ENCODE measurements around the gene SKP1. TPM values are rescaled to one million over a fixed set of nuclear protein-coding genes. Genes with fewer than 3 reads are reported as not detected.
A peak's percentile ranks its signal among the peaks of the same experiment; 100 is the strongest.

The SKP1 gene
- total RNA-seq, 1 experiment from 2014 or later = 411 TPM

DNA sequence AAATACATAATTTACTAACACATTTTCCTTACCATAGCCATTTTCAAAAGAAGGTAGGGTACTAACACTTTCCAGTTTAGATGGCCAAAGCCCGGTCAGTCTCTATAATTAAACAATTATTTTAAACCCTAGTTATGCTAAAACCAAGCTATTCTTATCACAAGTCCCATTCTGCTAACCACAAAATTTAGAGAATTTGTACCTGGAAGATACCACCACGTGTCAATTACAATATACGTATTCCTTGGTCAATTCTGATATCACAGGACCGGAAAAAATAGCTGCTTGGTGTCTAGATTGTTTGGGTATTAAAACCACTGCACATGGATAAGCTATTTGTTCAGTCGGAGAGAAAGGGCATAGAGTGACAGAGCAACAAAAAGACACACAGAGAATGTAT lies 18.9 kb upstream of the SKP1 start:
- Mint-ChIP-seq H3K27ac (ENCODE audit: unreplicated experiment) (no peak overlapping the region), H3K27me3 (ENCODE audit: unreplicated experiment) (no peaks in the 10 kb centered on the region), H3K4me3 (ENCODE audit: low read depth, unreplicated experiment) (no peak overlapping the region), H3K36me3 (ENCODE audit: insufficient read depth, unreplicated experiment) (peaks cover 41% of the 10 kb centered on the region), H3K9me3 (ENCODE audit: low read depth, unreplicated experiment) (no peaks in the 10 kb centered on the region), H3K4me1 (ENCODE audit: low read depth, unreplicated experiment) (no peaks in the 10 kb centered on the region)
- intact Hi-C loops (cut with micrococcal nuclease; ENCODE audit: unreplicated experiment) = loop anchor here (1.0 kb wide), 1 partner anchor 22 kb away; no protein-coding TSS in a partner anchor
- TF ChIP-seq, protein P1, sequence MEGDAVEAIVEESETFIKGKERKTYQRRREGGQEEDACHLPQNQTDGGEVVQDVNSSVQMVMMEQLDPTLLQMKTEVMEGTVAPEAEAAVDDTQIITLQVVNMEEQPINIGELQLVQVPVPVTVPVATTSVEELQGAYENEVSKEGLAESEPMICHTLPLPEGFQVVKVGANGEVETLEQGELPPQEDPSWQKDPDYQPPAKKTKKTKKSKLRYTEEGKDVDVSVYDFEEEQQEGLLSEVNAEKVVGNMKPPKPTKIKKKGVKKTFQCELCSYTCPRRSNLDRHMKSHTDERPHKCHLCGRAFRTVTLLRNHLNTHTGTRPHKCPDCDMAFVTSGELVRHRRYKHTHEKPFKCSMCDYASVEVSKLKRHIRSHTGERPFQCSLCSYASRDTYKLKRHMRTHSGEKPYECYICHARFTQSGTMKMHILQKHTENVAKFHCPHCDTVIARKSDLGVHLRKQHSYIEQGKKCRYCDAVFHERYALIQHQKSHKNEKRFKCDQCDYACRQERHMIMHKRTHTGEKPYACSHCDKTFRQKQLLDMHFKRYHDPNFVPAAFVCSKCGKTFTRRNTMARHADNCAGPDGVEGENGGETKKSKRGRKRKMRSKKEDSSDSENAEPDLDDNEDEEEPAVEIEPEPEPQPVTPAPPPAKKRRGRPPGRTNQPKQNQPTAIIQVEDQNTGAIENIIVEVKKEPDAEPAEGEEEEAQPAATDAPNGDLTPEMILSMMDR (IDR thresholded peaks at IDR 0.05; ENCODE audit: unreplicated experiment) = no peak
- BruUV-seq (replicated peaks) = no TSS peak
- no peak for DNase-seq
- CTCF ChIA-PET = no interaction called here

DNA sequence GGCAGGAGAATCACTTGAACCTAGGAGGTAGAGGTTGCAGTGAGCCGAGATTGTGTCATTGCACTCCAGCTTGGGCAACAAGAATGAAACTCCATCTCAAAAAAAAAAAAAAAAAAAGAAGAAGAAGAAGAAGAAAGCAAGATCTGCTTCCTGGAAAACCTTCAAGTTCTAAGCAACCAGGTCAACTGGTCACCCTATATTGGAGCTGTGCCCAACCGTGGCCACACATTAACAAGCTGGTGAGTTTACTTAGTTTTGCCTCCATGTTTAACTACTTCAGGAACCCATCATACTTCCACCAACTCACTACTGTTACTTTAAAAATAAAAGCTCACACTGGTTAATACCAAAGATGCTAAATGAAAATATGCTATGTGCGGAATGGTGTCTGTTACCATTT lies 12.3 kb upstream of the SKP1 start:
- CTCF ChIA-PET = interaction anchor here (0.7 to 1.6 kb wide), 4 partner anchors 11 to 398 kb away, joined by 3 to 6 read pairs (median 3); no protein-coding TSS in a partner anchor
- Mint-ChIP-seq H3K27me3 (ENCODE audit: unreplicated experiment) (no peaks in the 10 kb centered on the region), H3K36me3 (ENCODE audit: insufficient read depth, unreplicated experiment) (peaks cover 24% of the 10 kb centered on the region), H3K9me3 (ENCODE audit: low read depth, unreplicated experiment) (no peaks in the 10 kb centered on the region), H3K4me3 (ENCODE audit: low read depth, unreplicated experiment) (no peak overlapping the region), H3K27ac (ENCODE audit: unreplicated experiment) (no peak overlapping the region), H3K4me1 (ENCODE audit: low read depth, unreplicated experiment) (peaks cover 24% of the 10 kb centered on the region)
- peak; percentile 66 for DNase-seq
- intact Hi-C loops (cut with micrococcal nuclease; ENCODE audit: unreplicated experiment) = loop anchor here (5.0 kb wide), 1 partner anchor 33 kb away; no protein-coding TSS in a partner anchor
- TF ChIP-seq, protein P1 (IDR thresholded peaks at IDR 0.05; ENCODE audit: unreplicated experiment) = no peak
- no TSS peak for BruUV-seq (replicated peaks)

DNA sequence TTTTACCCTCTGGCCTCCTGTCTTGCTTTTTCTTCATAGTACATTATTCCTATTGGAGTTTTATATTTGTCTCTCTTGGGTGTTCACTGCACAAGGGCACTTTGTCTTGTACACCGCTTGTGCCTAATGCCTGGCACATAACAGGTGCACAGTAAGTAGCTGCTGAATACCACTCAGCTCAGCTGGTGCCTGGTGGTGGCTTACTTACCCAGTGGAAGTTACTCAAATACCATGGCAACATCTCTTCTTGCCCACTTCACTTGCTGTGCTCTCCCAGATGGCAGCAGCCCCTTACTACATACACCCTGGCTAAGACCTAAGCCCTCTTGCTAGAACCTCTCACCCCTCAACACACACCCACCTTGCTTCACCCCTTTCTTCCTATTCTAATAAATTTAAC lies 11.3 kb upstream of the SKP1 start:
- intact Hi-C loops (cut with micrococcal nuclease; ENCODE audit: unreplicated experiment) = loop anchor here (5.0 kb wide), 1 partner anchor 34 kb away; no protein-coding TSS in a partner anchor
- Mint-ChIP-seq H3K9me3 (ENCODE audit: low read depth, unreplicated experiment) (no peaks in the 10 kb centered on the region), H3K27ac (ENCODE audit: unreplicated experiment) (no peak overlapping the region), H3K4me1 (ENCODE audit: low read depth, unreplicated experiment) (peaks cover 24% of the 10 kb centered on the region), H3K36me3 (ENCODE audit: insufficient read depth, unreplicated experiment) (peaks cover 16% of the 10 kb centered on the region), H3K27me3 (ENCODE audit: unreplicated experiment) (no peaks in the 10 kb centered on the region), H3K4me3 (ENCODE audit: low read depth, unreplicated experiment) (no peak overlapping the region)
- DNase-seq = no peak
- TF ChIP-seq, protein P1 (IDR thresholded peaks at IDR 0.05; ENCODE audit: unreplicated experiment) = no peak
- CTCF ChIA-PET = interaction anchor here (1.6 to 2.4 kb wide), 2 partner anchors 101 to 399 kb away, joined by 6 to 9 read pairs; no protein-coding TSS in a partner anchor
- BruUV-seq (replicated peaks) = no TSS peak

GRCh38 chr5:134184155-134185135 lies 7.7 kb upstream of the SKP1 start:
- peaks cover 4% of the 10 kb centered on the region for H3K36me3 Mint-ChIP-seq (ENCODE audit: insufficient read depth, unreplicated experiment)
- H3K4me1 Mint-ChIP-seq (ENCODE audit: low read depth, unreplicated experiment) = peaks cover 22% of the 10 kb centered on the region
- no TSS peak for BruUV-seq (replicated peaks)
- intact Hi-C loops (cut with micrococcal nuclease; ENCODE audit: unreplicated experiment) = loop anchor here (1.0 to 5.0 kb wide), 3 partner anchors 38 to 402 kb away; no protein-coding TSS in a partner anchor
- H3K4me3 Mint-ChIP-seq (ENCODE audit: low read depth, unreplicated experiment) = no peak overlapping the region
- DNase-seq = peak; percentile 87
- TF ChIP-seq, protein P1 (IDR thresholded peaks at IDR 0.05; ENCODE audit: unreplicated experiment) = peak; percentile 95
- H3K27me3 Mint-ChIP-seq (ENCODE audit: unreplicated experiment) = no peaks in the 10 kb centered on the region
- H3K9me3 Mint-ChIP-seq (ENCODE audit: low read depth, unreplicated experiment) = no peaks in the 10 kb centered on the region
- no peak overlapping the region for H3K27ac Mint-ChIP-seq (ENCODE audit: unreplicated experiment)
- CTCF ChIA-PET = interaction anchor here (0.7 to 2.5 kb wide), 6 partner anchors 15 to 107 kb away, joined by 3 to 21 read pairs (median 4); no protein-coding TSS in a partner anchor

Data from Calu3 (cell line).